Mucosa of stomach (tissue), 1 donor: ENCODE data around the gene CCL1.

Source experiments
- H3K27me3 ChIP-seq: one replicate; pipeline ENCODE4 v1.7.0; 2013; ENCODE audit warnings: mild to moderate bottlenecking, low read length; ENCODE audit not compliant: control insufficient read depth, insufficient read depth
- H3K36me3 ChIP-seq: one replicate; pipeline ENCODE4 v1.7.0; 2013; ENCODE audit warnings: low read length; ENCODE audit not compliant: control insufficient read depth, insufficient read depth
- H3K4me1 ChIP-seq: one replicate; pipeline ENCODE4 v1.7.0; 2013; ENCODE audit warnings: mild to moderate bottlenecking, low read length; ENCODE audit not compliant: control insufficient read depth, insufficient read depth
- H3K4me3 ChIP-seq: one replicate; pipeline ENCODE4 v1.7.0; 2013; ENCODE audit warnings: low read length
- H3K9ac ChIP-seq: one replicate; pipeline ENCODE4 v1.7.0; 2013; ENCODE audit warnings: mild to moderate bottlenecking, low read length, moderate library complexity
- H3K9me3 ChIP-seq: one replicate; pipeline ENCODE4 v1.7.0; 2013; ENCODE audit warnings: mild to moderate bottlenecking, low read length, moderate library complexity; ENCODE audit not compliant: control insufficient read depth
- donor health status: Pancreatic carcinoma.

Gene CCL1

DNA sequence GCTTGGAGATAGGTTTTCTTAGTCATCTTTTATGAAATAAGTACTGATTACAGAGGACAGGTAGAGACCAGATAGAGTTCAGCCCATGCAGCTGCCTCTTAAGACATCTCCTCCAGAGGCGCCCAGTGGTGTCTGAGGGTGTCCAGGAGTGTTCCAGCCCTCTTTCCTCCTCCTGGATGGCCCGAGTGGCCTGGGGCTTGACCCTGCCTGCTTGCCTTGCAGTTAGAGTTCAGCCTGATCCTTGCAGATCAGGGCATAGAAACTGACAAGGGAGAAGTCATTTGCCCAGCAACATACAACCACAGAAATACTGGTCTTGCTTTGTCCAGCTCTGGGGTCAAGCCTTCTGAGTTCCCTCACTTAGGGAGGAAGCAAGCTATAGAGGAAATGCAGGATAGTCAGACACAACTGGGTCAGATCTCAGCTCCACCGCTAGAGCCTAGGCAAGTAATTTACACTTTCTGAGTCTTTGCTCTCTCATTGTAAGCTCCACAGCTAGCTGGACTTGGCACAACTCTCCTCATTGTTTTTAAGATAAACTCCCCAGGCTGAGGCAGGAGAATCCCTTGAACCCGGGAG is 3.6 kb upstream of the CCL1 start:
- Histone ChIP-seq H3K4me1 (no peaks in the 10 kb centered on the region), H3K27me3 (no peaks in the 10 kb centered on the region), H3K9me3 (no peaks in the 10 kb centered on the region), H3K9ac (no peak overlapping the region), H3K4me3 (no peak overlapping the region), H3K36me3 (no peaks in the 10 kb centered on the region)

DNA sequence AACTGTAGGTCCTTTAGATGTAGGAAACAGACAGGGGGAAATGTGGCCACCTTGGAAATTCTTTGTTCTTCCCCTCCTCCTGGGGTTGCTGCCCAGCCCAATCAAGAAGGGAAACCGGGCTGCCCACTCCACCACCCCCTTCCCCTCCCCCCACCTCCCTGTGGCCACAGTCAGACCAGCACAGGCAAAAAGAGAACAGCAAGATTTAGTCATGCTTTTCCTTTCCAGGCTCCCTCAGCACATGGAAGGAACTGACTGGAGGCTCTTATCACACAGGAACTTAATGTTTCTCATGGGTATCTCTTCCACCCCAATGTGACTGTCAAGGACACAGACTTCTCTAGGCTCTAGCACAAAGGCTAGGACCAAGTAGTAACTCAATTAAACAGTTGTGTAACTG is 3.0 kb upstream of the CCL1 start:
- Histone ChIP-seq H3K4me1 (no peaks in the 10 kb centered on the region), H3K27me3 (no peaks in the 10 kb centered on the region), H3K9ac (no peak overlapping the region), H3K4me3 (no peak overlapping the region), H3K36me3 (no peaks in the 10 kb centered on the region), H3K9me3 (no peaks in the 10 kb centered on the region)

DNA sequence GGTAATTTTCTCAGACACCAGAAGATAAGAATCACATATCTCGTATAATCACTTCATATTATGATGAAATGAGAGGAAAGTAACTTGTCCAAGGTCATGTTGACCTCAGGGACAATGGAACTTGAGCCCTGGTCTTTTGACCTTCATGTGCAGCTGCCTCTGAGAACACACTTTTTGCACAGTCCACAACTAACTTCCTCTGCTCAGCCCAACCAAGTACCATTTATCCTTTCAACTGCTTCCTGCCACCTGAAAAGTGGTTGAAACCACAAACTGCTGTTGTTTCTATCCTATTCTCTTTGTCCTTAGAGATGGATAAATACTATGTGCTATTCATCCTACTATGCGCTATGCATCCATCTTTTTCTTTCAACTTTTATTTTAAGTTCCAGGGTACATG is 2.3 kb upstream of the CCL1 start:
- no peak overlapping the region for H3K4me3 ChIP-seq
- no peak overlapping the region for H3K9ac ChIP-seq
- H3K9me3 ChIP-seq = no peaks in the 10 kb centered on the region
- H3K4me1 ChIP-seq = no peaks in the 10 kb centered on the region
- no peaks in the 10 kb centered on the region for H3K36me3 ChIP-seq
- H3K27me3 ChIP-seq = no peaks in the 10 kb centered on the region

DNA sequence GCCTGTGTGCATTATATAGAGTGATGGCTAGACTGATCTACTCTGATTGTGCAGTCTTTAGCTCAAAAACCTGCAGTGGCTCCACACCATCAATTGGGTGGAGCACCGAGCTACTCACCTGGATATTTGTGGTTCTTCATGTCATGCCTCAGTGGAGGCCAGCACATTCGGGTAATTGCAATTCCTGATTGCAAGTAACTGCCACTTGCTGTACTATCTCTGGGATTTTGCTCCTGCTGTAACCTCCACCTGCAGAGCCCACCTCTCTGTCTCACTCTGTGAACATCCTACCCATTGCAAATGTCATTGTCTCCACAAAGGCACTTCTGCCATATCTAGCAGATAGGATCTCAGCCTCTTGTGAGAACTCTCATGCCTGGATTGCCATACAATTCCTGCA is 1.7 kb upstream of the CCL1 start:
- no peaks in the 10 kb centered on the region for H3K36me3 ChIP-seq
- no peak overlapping the region for H3K4me3 ChIP-seq
- H3K4me1 ChIP-seq = no peaks in the 10 kb centered on the region
- H3K9me3 ChIP-seq = no peaks in the 10 kb centered on the region
- no peaks in the 10 kb centered on the region for H3K27me3 ChIP-seq
- no peak overlapping the region for H3K9ac ChIP-seq

DNA sequence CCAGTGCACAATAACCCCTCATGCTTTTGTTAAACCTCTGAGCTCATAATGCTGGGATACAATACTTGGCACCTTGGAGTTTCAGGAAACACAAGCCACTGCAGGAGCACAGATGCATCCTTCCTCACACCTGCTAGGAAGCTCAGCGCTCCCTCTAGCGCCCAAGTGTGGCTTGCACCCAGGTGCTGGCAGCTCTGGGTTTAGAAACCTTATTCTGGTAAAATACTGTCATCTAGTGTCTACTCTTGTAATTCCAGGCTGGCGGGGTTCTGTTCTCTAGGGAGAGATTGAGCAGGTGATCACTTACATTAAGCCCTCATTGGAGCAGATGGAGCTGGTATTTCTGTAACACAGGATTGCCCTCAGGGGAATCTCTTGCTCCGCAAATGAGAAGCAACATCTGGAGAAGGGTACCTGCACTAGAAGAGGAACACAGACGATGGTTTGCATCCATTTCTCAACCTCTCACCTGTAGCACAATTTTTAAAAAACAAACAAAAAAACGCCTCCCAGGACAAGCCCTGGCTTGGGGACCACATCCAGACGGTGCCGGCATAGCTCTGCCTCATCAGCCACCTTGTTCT is 1.5 kb downstream of the CCL1 start:
- Histone ChIP-seq H3K4me3 (no peak overlapping the region), H3K4me1 (no peaks in the 10 kb centered on the region)

DNA sequence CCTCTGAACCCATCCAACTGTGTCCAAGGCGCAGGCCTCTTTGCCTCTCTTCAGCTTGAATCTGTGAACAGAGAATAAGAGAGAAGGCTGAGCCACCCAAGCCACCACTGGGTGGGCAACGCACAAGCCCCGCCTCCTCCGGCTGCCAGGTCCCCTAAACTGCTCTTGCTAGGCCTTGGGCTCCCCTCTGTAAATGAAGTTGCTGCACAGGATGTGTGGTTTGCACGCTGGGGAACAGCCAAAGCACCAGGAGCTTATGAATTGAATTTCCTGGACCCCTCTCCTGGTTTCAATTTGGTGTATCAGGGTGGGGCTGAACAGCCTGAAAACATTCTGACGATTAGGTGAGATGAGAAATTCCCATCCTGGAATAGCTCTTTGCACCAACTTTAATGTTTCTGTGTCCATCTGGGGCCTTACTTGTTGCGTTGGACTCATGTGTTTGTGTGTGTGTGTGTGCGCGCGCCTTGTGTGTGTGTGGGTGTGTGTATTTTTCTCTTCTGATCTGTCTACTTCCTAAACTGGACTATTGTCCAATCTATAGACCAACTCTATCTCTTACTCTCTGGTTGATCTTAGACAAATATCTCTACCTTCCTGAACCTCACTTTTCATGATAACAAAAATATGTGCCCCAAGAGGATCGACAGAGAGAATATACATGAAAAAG is 2.3 kb downstream of the CCL1 start:
- Histone ChIP-seq H3K4me1 (no peaks in the 10 kb centered on the region), H3K27me3 (no peaks in the 10 kb centered on the region), H3K9me3 (no peaks in the 10 kb centered on the region), H3K9ac (no peak overlapping the region), H3K36me3 (no peaks in the 10 kb centered on the region), H3K4me3 (no peak overlapping the region)

More for the DNA sequence above, 1.5 kb downstream of the CCL1 start:
- Histone ChIP-seq H3K36me3 (no peaks in the 10 kb centered on the region), H3K27me3 (no peaks in the 10 kb centered on the region), H3K9me3 (no peaks in the 10 kb centered on the region), H3K9ac (no peak overlapping the region)

DNA sequence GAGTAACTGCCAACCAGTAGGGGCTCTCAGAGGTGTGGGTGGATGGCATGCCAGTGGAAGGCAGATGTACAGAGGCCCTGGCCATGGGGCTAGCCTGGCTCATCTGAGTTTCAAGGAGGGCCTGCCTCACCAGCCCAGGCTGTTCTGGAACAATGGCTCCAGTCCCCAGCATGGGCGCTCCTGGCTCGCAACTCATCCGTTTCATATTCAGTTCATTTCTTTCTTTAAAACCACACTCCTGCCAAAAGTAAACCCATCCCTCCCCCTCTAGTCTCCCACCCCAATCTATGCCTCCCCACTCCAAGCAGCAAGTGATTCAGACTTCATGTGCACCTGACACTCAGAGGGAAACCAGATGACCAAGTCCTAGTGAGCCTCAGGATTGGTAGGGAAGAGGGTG is 4.4 kb downstream of the CCL1 start:
- Histone ChIP-seq H3K4me3 (no peak overlapping the region), H3K4me1 (no peaks in the 10 kb centered on the region), H3K36me3 (no peaks in the 10 kb centered on the region), H3K9me3 (no peaks in the 10 kb centered on the region), H3K9ac (no peak overlapping the region), H3K27me3 (no peaks in the 10 kb centered on the region)

DNA sequence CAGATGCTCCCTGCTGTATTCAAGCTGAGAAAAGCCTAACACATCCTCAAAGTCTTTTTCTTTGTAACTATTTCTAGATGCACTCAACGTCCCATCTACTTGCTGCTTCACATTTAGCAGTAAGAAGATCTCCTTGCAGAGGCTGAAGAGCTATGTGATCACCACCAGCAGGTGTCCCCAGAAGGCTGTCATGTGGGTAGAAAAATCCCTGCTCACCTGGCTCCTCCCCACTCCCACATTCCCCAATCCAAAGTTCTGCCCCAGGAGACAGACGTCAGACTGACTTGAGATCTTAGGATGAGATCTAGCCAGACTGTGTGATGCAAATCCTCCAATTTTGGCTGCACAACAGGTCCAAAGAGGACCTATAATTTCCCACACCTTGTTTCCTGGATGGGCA is 5.6 kb downstream of the CCL1 start:
- Histone ChIP-seq H3K9ac (no peak overlapping the region), H3K9me3 (no peaks in the 10 kb centered on the region), H3K4me1 (no peaks in the 10 kb centered on the region), H3K36me3 (no peaks in the 10 kb centered on the region), H3K4me3 (no peak overlapping the region), H3K27me3 (no peaks in the 10 kb centered on the region)

DNA sequence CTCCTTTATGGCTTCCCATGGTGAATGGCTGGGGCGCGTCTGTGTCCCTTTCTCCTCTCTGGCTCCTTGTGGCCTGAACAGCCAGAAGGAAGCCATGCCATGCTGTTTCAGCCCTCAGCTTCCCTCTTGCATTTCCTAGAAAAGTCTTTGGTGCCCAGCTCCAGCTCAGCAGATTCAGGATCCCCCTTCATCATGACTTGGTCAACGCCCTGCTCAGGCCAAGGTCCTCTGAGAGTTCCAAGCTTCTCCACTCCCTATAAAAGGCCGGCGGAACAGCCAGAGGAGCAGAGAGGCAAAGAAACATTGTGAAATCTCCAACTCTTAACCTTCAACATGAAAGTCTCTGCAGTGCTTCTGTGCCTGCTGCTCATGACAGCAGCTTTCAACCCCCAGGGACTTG is 6.8 kb downstream of the CCL1 start, which contains the start of gene CCL13:
CCL13 (plus strand) TSS at position 287 of the 400 bp plus-strand sequence; CDS start at position 334, 47 bp downstream.
- Histone ChIP-seq H3K9me3 (no peaks in the 10 kb centered on the region), H3K4me1 (no peaks in the 10 kb centered on the region), H3K4me3 (no peak within 1 kb of the TSS), H3K27me3 (no peaks in the 10 kb centered on the region), H3K9ac (no peak within 1 kb of the TSS), H3K36me3 (no peaks in the 10 kb centered on the region)

DNA sequence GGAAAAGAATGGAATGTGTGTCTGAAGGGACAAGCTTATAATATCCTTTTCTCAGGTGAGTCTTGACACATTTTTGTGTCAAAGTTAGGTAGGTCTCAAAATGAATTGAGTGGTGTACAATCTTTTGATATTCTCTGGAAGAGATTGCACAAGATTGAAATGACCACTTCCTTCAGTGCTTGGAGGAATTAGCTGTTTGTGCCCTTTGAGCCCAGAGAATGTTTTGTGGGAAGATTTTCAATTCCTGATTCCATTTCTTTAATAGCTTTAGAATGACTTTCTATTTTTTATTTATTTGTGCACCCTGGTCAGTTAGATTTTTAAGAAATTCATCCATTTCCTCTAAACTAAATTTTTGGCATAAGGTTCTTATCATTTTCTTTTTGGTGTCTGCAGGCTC is 8.4 kb downstream of the CCL1 start:
- no peaks in the 10 kb centered on the region for H3K4me1 ChIP-seq
- H3K4me3 ChIP-seq = no peak overlapping the region
- H3K9ac ChIP-seq = no peak overlapping the region
- no peaks in the 10 kb centered on the region for H3K27me3 ChIP-seq
- no peaks in the 10 kb centered on the region for H3K36me3 ChIP-seq
- H3K9me3 ChIP-seq = no peaks in the 10 kb centered on the region

DNA sequence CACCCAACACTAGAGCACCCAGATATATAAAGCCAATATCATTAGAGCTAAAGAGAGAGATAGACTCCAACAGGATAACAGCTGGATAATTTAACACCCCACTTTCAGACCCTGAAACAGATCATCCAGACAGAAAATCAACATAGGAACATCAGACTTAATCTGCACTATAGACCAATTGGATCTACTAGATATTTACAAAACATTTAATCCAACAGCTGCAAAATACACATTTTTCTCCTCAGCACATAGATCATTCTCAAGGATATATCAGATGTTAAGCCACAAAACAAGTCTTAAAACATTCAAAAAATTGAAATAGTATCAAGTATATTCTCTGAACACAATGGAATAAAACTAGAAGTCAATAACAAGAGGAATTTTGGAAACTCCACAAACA is 10.8 kb downstream of the CCL1 start:
- Histone ChIP-seq H3K4me1 (no peaks in the 10 kb centered on the region), H3K4me3 (no peak overlapping the region), H3K36me3 (no peaks in the 10 kb centered on the region), H3K27me3 (no peaks in the 10 kb centered on the region), H3K9me3 (no peaks in the 10 kb centered on the region), H3K9ac (no peak overlapping the region)

DNA sequence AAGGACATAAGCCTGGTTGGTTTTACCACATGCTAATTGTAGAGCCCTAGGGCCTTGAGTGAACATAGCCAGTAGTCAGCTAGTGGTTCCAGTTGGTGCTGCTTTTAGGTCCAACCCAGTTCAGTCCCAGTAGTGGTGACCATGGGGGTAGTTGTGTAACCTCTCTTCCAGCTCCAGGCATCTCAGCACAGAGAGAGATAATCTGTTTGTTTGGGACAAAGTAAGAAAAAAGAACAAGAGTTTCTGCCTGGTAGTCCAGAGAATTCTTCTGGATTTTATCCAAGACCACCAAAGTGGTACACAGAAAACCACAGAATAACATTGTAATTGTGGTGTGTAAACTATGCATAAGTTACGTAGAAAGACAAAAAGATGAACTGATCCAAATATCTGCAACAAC is 11.9 kb downstream of the CCL1 start:
- Histone ChIP-seq H3K36me3 (no peaks in the 10 kb centered on the region), H3K4me3 (no peak overlapping the region), H3K27me3 (no peaks in the 10 kb centered on the region), H3K9me3 (no peaks in the 10 kb centered on the region), H3K4me1 (no peaks in the 10 kb centered on the region), H3K9ac (no peak overlapping the region)
